Stimulated activated CD4-positive, alpha-beta T cell treated with anti-CD3 and anti-CD28 coated beads, TNF-alpha, amount 100 ng/mL, for 24 hours (primary cell): ENCODE data around the gene KISS1R.

Source experiments
- DNase-seq, 3 experiments: peaks; one replicate each; pipeline ENCODE4 v3.0.0-alpha.2; 2020; ENCODE audit warnings: low read depth in 3 of 3

KISS1R gene

GRCh38 chr19:937259-937694, 20.1 kb downstream of the KISS1R start:
- no peak for DNase-seq

GRCh38 chr19:938233-938923, 21.2 kb downstream of the KISS1R start:
- DNase-seq, result no peak

GRCh38 chr19:939439-939838, 22.3 kb downstream of the KISS1R start:
- DNase-seq, result no peak

GRCh38 chr19:939922-940321, 22.8 kb downstream of the KISS1R start:
- no peak for DNase-seq

GRCh38 chr19:940591-941291, 23.6 kb downstream of the KISS1R start:
- peak in 2 of 3 experiments; percentile 36 to 62 for DNase-seq

- no peak for DNase-seq
Measured at GRCh38 chr19:941292-942132, 24.4 kb downstream of the KISS1R start.

- DNase-seq, result no peak
Measured at GRCh38 chr19:942133-942645, 25.1 kb downstream of the KISS1R start.

- no peak for DNase-seq
Measured at GRCh38 chr19:943551-944170, 26.5 kb downstream of the KISS1R start.

- DNase-seq, result no peak
Measured at GRCh38 chr19:944171-944567, 27.0 kb downstream of the KISS1R start.

- no peak for DNase-seq
Measured at GRCh38 chr19:944663-945241, 27.6 kb downstream of the KISS1R start.

- no peak for DNase-seq
Measured at GRCh38 chr19:945401-946252, 28.5 kb downstream of the KISS1R start.

GRCh38 chr19:947090-947706, 30.1 kb downstream of the KISS1R start:
- no peak for DNase-seq

- DNase-seq, result no peak
Measured at GRCh38 chr19:947707-948539, 30.8 kb downstream of the KISS1R start.

- no peak for DNase-seq
Measured at GRCh38 chr19:948842-949496, 31.8 kb downstream of the KISS1R start.

GRCh38 chr19:950352-951066, 33.4 kb downstream of the KISS1R start:
- no peak for DNase-seq

GRCh38 chr19:952049-952679, 35.0 kb downstream of the KISS1R start:
- no peak for DNase-seq

- no peak for DNase-seq
Measured at GRCh38 chr19:952680-953444, 35.7 kb downstream of the KISS1R start.
